ENCODE data around the gene ELMO2.

ELMO2 gene

DNA sequence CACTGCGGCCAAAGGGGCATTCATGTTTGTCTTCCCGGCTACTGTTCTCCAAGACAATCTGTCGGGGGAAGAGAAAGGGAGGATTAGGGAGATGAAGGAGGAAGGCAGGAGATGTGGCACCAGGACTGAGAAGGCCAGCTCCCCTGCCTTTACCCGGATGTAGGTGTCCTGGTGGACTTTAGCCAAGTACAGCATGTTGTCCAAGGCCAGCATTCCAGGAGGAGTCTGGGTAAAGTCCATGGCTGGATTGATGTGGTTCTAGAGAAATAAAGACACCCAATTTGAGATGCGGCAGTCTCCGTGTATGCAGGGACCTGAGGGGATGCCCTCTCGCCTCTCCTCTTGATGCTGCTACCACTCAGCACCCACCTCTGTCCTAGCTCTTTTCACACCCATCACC, 32.0 kb downstream of the ELMO2 start:
- Histone ChIP-seq H3K4me2 (ENCODE audit: low read length) (no peak overlapping the region), H3K4me1 (ENCODE audit: control insufficient read depth, low read length) (no peaks in the 10 kb centered on the region), H4K20me1 (ENCODE audit: control insufficient read depth, insufficient read depth, low read depth, low read length) (no peaks in the 10 kb centered on the region), H3K79me2 (ENCODE audit: control insufficient read depth, low read length) (no peaks in the 10 kb centered on the region), H3F3A (ENCODE audit: control insufficient read depth, insufficient read depth) (0 out of 2 replicates have a peak, but pooled peaks cover 2% of the 10 kb centered on the region), H3K27me3 (ENCODE audit: control insufficient read depth, low read length) (no peaks in the 10 kb centered on the region), H3K27ac (ENCODE audit: low read depth, low read length) (no peak overlapping the region), H3K9me2 (replicated peaks; ENCODE audit: control insufficient read depth, low read length) (no peaks in the 10 kb centered on the region), H3K4me3 (ENCODE audit: low read length) (no peak overlapping the region), H3K36me3 (ENCODE audit: control insufficient read depth, low read length) (peaks cover 52% of the 10 kb centered on the region), H3K9me3 (ENCODE audit: control insufficient read depth, insufficient read depth, low read length) (no peaks in the 10 kb centered on the region)
- TF ChIP-seq, protein P1, sequence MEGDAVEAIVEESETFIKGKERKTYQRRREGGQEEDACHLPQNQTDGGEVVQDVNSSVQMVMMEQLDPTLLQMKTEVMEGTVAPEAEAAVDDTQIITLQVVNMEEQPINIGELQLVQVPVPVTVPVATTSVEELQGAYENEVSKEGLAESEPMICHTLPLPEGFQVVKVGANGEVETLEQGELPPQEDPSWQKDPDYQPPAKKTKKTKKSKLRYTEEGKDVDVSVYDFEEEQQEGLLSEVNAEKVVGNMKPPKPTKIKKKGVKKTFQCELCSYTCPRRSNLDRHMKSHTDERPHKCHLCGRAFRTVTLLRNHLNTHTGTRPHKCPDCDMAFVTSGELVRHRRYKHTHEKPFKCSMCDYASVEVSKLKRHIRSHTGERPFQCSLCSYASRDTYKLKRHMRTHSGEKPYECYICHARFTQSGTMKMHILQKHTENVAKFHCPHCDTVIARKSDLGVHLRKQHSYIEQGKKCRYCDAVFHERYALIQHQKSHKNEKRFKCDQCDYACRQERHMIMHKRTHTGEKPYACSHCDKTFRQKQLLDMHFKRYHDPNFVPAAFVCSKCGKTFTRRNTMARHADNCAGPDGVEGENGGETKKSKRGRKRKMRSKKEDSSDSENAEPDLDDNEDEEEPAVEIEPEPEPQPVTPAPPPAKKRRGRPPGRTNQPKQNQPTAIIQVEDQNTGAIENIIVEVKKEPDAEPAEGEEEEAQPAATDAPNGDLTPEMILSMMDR (IDR thresholded peaks at IDR 0.05; ENCODE audit: low read depth, low read length, poor library complexity, severe bottlenecking): no peak
- no peak for TF ChIP-seq EZH2phosphoT487 (IDR thresholded peaks at IDR 0.05; ENCODE audit: borderline replicate concordance, low read length)

DNA sequence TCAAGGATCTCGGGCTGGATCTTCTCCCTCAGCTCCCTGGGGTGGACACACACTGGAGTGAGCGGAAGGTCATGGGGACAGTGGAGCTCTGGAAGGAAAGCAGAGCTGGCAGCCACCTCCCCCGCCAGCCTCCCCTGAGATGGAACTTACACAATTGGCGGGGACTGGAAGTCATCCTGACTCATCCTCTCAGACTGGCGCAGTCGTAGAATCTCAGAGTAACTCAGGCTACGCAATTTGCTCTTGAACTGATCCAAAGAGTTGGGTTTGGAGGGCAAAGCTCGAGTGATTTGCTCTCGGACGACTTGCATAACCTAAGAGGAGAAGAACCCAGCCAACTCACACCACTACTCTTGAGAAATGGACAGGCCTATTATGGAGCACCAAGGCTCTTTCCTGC, 34.8 kb downstream of the ELMO2 start:
- H3K4me3 ChIP-seq (ENCODE audit: low read length): no peak overlapping the region
- H3K4me2 ChIP-seq (ENCODE audit: low read length): no peak overlapping the region
- TF ChIP-seq, protein P1 (IDR thresholded peaks at IDR 0.05; ENCODE audit: low read depth, low read length, poor library complexity, severe bottlenecking): no peak
- TF ChIP-seq EZH2phosphoT487 (IDR thresholded peaks at IDR 0.05; ENCODE audit: borderline replicate concordance, low read length): no peak
- H3K36me3 ChIP-seq (ENCODE audit: control insufficient read depth, low read length): peaks cover 64% of the 10 kb centered on the region
- no peaks in the 10 kb centered on the region for H4K20me1 ChIP-seq (ENCODE audit: control insufficient read depth, insufficient read depth, low read depth, low read length)
- no peaks in the 10 kb centered on the region for H3K9me3 ChIP-seq (ENCODE audit: control insufficient read depth, insufficient read depth, low read length)
- no peaks in the 10 kb centered on the region for H3K4me1 ChIP-seq (ENCODE audit: control insufficient read depth, low read length)
- no peaks in the 10 kb centered on the region for H3K79me2 ChIP-seq (ENCODE audit: control insufficient read depth, low read length)
- 0 out of 2 replicates have a peak, but pooled peaks cover 2% of the 10 kb centered on the region for H3F3A ChIP-seq (ENCODE audit: control insufficient read depth, insufficient read depth)
- no peaks in the 10 kb centered on the region for H3K9me2 ChIP-seq (replicated peaks; ENCODE audit: control insufficient read depth, low read length)
- H3K27ac ChIP-seq (ENCODE audit: low read depth, low read length): no peak overlapping the region
- H3K27me3 ChIP-seq (ENCODE audit: control insufficient read depth, low read length): no peaks in the 10 kb centered on the region

DNA sequence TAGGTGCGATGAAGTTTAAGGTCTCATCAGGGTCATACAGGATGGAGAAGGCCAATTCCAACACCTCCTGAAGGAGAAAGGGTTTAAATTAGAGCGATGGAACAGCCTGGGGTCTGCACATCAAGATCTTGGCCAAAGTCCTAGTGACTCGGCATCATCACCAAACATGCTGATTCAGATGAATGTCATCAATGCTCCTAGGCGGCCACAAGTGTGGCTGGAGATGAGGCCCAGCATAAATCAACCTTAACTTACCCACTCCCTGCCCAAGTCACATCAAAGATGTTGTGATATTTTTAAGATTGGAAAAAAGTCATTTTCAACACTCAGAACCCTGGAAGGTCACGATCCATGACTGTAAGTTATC, 37.5 kb downstream of the ELMO2 start:
- peaks cover 4% of the 10 kb centered on the region for H3K4me1 ChIP-seq (ENCODE audit: control insufficient read depth, low read length)
- no peaks in the 10 kb centered on the region for H3K9me2 ChIP-seq (replicated peaks; ENCODE audit: control insufficient read depth, low read length)
- peaks cover 2% of the 10 kb centered on the region for H3K79me2 ChIP-seq (ENCODE audit: control insufficient read depth, low read length)
- H3K9me3 ChIP-seq (ENCODE audit: control insufficient read depth, insufficient read depth, low read length): no peaks in the 10 kb centered on the region
- H4K20me1 ChIP-seq (ENCODE audit: control insufficient read depth, insufficient read depth, low read depth, low read length): no peaks in the 10 kb centered on the region
- H3K36me3 ChIP-seq (ENCODE audit: control insufficient read depth, low read length): peaks cover 53% of the 10 kb centered on the region
- H3K27ac ChIP-seq (ENCODE audit: low read depth, low read length): no peak overlapping the region
- H3F3A ChIP-seq (ENCODE audit: control insufficient read depth, insufficient read depth): 0 out of 2 replicates have a peak, but pooled peaks cover 6% of the 10 kb centered on the region
- no peaks in the 10 kb centered on the region for H3K27me3 ChIP-seq (ENCODE audit: control insufficient read depth, low read length)
- no peak overlapping the region for H3K4me3 ChIP-seq (ENCODE audit: low read length)
- no peak overlapping the region for H3K4me2 ChIP-seq (ENCODE audit: low read length)
- TF ChIP-seq, protein P1 (IDR thresholded peaks at IDR 0.05; ENCODE audit: low read depth, low read length, poor library complexity, severe bottlenecking): no peak
- no peak for TF ChIP-seq EZH2phosphoT487 (IDR thresholded peaks at IDR 0.05; ENCODE audit: borderline replicate concordance, low read length)
